Stimulated activated CD4-positive, alpha-beta T cell treated with anti-CD3 and anti-CD28 coated beads, Interleukin-1b, Interleukin-23, amount 100 ng/mL, for 24 hours (primary cell): Measurements from ENCODE around the gene AQP12B.

ENCODE experiments used
- DNase-seq, 4 experiments: peaks; one replicate each; pipeline ENCODE4 v3.0.0-alpha.2; 2020; ENCODE audit warnings: low read depth in 4 of 4, low spot score in 1 of 4

AQP12B gene

DNA sequence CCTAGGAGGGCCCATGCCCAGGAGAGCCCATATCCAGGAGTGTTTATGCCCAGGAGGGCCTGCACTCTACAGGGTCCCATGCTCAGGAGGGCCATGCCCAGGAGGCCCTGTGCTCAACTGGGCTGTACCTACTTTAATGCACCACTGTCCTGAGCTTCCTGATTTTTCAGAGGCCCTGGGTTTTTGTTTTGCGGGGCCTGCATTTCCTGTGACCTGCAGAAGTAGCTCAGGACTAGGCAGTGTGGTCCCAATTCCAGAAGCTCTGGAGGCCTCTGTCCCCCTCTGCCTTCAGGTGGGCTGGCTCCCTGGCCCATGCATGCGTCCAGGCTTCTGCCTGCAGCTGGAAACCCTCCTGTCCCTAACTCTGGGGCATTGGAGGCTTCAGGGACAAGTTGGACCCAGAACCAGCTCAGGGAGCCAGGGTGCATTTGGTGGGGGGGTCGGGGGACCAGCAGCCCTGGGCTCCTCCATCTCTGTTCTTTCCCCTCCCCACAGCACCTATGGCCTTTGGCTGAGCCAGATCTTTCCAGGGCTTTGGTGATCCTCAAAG lies 46.6 kb downstream of the AQP12B start:
- DNase-seq = no peak

DNA sequence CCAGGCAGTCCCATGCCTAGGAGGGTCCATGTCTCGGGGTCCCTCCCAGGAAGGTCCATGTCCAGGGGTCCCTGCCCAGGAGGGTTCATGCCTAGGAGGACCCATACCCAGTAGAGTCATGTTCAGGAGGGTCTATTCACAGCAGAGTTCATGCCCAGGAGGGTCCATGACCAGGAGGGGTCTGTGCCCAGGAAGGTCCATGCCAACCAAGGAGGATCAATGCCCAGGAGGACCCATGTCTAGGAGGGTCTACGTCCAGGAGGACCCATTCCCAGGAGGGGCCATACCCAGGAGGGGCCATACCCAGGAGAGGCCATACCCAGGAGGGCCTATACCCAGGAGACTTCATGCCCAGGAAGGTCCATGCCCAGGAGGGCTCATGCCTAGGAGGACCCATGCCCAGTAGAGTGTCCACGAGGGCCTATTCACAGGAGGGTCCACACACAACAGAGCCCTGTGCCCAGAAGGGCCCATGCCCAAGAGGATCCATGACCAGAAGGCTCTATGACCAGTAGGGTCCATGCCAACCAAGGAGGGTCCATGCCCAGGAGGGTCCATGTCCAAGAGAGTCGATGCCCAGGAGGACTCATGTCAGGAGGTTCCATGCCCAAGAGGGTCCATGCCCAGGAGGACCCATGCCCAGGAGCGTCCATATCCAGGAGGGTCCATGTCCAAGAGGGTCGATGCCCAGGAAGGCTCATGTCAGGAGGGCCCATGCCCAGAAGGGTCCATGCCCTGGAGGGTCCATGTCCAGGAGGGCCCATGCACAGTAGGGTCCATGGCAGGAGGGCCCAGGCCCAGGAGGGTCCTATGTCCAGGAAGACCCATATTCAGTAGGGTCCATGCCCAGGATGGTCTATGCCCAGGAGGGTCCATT lies 47.3 kb downstream of the AQP12B start:
- DNase-seq = no peak

GRCh38 chr2:240632306-240632721 lies 50.4 kb downstream of the AQP12B start:
- no peak for DNase-seq

DNA sequence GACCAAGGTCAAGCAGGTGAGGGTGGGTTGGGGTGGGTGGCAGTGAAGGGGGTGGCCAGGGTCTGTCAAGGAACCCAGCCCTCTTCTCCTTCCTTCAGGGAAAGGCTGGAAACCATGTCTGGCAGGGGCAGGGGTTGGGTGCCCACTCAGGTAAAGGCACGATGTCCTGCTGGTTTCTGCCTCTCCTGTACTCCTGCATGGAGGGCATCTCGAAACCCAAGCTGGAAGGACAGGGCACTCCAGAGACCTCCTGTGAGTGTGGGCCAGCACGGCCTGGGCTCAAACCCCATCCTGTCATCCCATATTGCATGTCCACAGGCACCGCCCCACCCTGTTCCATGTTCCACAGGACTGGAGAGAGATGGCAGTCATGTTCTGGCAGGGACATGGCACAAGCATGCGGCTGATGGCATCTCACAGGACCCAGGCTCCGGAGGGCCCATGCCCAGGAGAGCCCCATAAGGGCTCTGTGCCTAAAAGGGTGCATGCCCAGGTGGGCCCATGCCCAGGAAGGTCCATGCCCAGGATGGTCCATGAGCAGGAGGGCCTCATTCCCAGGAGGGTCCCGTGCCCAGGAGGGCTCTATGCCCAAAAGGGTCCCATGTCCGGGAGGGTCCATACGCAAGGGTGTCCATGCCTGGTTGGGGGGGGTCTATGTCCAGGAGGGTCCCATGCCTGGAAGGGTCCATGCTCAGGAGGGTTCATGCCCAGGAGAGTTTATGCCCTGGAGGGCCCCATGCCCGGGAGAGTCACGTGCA lies 51.0 kb downstream of the AQP12B start:
- no peak for DNase-seq

DNA sequence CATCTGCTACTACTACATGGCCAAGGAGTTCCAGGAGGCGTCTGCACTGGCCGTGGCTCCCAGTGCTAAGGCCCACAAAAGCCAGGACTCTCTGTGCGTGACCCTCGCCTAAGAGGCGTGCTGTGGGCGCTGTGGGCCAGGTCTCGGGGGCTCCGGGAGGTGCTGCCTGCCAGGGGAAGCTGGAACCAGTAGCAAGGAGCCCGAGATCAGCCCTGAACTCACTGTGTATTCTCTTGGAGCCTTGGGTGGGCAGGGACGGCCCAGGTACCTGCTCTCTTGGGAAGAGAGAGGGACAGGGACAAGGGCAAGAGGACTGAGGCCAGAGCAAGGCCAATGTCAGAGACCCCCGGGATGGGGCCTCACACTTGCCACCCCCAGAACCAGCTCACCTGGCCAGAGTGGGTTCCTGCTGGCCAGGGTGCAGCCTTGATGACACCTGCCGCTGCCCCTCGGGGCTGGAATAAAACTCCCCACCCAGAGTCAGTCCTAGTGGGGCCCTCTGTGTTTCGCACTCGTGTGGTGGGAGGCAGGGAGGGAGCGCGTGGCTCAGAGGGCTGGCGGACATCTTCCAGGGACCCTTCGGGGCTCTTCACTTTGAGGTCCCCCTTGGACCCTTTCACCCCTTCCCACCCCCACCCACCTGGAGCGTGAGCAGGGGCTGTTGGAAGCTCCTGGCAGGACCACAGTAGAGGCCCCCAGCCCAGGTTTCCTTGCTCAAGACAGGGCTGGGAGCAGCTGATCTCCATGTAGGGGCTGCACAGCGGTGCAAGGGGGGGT lies 51.7 kb downstream of the AQP12B start:
- DNase-seq = no peak

DNA sequence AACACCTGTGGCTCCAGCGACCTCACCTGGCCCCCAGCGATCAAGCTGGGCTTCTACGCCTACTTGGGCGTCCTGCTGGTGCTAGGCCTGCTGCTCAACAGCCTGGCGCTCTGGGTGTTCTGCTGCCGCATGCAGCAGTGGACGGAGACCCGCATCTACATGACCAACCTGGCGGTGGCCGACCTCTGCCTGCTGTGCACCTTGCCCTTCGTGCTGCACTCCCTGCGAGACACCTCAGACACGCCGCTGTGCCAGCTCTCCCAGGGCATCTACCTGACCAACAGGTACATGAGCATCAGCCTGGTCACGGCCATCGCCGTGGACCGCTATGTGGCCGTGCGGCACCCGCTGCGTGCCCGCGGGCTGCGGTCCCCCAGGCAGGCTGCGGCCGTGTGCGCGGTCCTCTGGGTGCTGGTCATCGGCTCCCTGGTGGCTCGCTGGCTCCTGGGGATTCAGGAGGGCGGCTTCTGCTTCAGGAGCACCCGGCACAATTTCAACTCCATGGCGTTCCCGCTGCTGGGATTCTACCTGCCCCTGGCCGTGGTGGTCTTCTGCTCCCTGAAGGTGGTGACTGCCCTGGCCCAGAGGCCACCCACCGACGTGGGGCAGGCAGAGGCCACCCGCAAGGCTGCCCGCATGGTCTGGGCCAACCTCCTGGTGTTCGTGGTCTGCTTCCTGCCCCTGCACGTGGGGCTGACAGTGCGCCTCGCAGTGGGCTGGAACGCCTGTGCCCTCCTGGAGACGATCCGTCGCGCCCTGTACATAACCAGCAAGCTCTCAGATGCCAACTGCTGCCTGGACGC lies 52.5 kb downstream of the AQP12B start:
- no peak for DNase-seq

DNA sequence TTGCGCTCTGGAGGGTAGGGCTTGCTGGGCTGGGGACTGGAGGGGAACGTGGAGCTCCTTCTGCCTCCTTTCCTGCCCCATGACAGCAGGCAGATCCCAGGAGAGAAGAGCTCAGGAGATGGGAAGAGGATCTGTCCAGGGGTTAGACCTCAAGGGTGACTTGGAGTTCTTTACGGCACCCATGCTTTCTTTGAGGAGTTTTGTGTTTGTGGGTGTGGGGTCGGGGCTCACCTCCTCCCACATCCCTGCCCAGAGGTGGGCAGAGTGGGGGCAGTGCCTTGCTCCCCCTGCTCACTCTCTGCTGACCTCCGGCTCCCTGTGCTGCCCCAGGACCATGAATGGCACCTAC lies 53.1 kb downstream of the AQP12B start:
- no peak for DNase-seq

GRCh38 chr2:240628808-240629618 lies 53.7 kb downstream of the AQP12B start:
- DNase-seq = no peak

- no peak for DNase-seq
Observed at GRCh38 chr2:240628507-240628807, 54.2 kb downstream of the AQP12B start.

GRCh38 chr2:240627736-240628506 lies 54.8 kb downstream of the AQP12B start:
- no peak for DNase-seq

GRCh38 chr2:240626531-240627300 lies 56.0 kb downstream of the AQP12B start:
- DNase-seq = no peak
